Stimulated activated CD4-positive, alpha-beta T cell treated with anti-CD3 and anti-CD28 coated beads, Interleukin-15, amount 100 ng/mL, for 24 hours (primary cell): ENCODE measurements around the gene SPON2.
"Not testable (repeated sequence)": the region's sequence is repeated elsewhere in the genome, so short reads cannot be mapped to it uniquely, and the experiment has no call there.

Experiments
- DNase-seq: peaks from one replicate; pipeline ENCODE4 v3.0.0-alpha.2; 2020

SPON2 gene

GRCh38 chr4:1136048-1136447 lies 36.3 kb downstream of the SPON2 start:
- DNase-seq: no peak

GRCh38 chr4:1133033-1133432 lies 39.4 kb downstream of the SPON2 start:
- DNase-seq: no peak

GRCh38 chr4:1130316-1131186 lies 41.8 kb downstream of the SPON2 start:
- DNase-seq: peak; percentile 75

- DNase-seq: no peak
Observed at GRCh38 chr4:1126506-1126905, 45.9 kb downstream of the SPON2 start.

- DNase-seq: not testable (repeated sequence)
Observed at GRCh38 chr4:1125466-1125865, 46.9 kb downstream of the SPON2 start.

- DNase-seq: no peak
Observed at GRCh38 chr4:1124818-1125217, 47.6 kb downstream of the SPON2 start.

GRCh38 chr4:1122505-1122904 lies 49.9 kb downstream of the SPON2 start:
- no peak for DNase-seq
